Jurkat, Clone E6-1 (cell line): ENCODE measurements around the gene KLHDC1.
A peak's percentile ranks its signal among the peaks of the same experiment; 100 is the strongest.
"Not testable (repeated sequence)": the region's sequence is repeated elsewhere in the genome, so short reads cannot be mapped to it uniquely, and the experiment has no call there.

Experiments used
- DNase-seq: peaks from one replicate; pipeline ENCODE4 v3.0.0-alpha.2; 2011; ENCODE audit warnings: low read depth, low spot score
- H3K4me3 ChIP-seq: 2 replicates; pipeline ENCODE4 v1.5.1; 2011; ENCODE audit warnings: mild to moderate bottlenecking, low read length, control low read depth, moderate library complexity

Gene KLHDC1

DNA sequence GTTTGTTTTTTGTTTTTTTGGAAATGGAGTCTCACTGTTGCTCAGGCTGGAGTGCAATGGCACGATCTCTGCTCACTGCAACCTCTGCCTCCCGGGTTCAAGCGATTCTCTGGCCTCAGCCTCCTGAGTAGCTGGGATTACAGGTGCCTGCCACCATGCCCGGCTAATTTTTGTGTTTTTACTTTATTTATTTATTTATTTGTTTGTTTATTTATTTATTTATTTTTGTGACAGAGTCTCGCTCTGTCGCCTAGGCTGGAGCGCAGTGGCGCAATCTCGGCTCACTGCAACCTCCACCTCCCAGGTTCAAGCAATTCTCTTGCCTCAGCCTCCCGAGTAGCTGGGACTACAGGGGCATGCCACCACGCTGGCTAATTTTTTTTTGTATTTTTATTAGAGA is 18.1 kb downstream of the KLHDC1 start:
- not testable (repeated sequence) for DNase-seq, H3K4me3 ChIP-seq

DNA sequence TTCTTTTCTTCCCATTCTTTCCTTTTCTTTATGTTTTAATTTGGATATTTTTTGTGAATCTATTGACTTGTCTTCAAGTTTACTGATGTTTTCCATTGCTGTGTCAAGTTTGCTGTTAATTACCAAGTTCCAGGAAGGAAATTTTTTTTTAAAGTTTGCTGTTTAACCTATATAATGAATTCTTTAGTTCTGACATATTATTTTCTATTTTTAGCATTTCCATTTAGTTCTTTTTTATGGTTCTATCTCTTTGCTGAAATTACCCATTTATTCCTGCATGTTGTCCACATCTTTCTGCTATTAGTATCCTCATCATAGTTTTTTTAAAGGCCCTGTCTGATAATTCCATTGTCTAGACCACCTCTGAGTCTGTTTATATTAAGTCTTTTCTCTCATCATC is 27.8 kb downstream of the KLHDC1 start:
- no peak for DNase-seq
- no peak overlapping the region for H3K4me3 ChIP-seq

DNA sequence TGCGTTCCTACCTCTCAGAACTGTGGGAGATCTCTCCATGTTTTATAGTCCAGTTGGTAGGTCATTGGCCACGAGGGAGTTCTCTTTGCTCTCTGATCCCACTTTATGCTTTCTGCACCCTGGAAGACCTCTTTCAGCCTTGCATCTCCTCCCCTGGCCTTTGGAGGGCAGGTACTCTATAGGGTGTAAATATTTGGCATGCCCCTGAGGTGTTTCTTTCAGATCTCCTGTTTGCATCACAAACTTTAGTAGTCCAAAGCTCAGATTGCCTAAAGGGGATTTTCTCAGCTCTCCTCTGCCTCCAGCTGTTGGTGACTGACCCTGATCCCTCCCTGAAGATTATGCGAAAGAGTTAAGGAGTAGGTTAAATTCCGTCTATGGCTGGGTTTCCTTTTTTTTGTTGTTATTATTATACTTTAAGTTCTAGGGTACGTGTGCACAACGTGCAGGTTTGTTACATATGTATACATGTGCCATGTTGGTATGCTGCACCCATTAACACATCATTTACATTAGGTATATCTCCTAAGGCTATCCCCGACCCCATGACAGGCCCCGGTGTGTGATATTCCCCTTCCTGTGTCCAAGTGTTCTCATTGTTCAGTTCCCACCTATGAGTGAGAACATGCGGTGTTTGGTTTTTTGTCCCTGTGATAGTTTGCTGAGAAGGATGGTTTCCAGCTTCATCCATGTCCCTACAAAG is 29.0 kb downstream of the KLHDC1 start:
- DNase-seq, H3K4me3 ChIP-seq: not testable (repeated sequence)

DNA sequence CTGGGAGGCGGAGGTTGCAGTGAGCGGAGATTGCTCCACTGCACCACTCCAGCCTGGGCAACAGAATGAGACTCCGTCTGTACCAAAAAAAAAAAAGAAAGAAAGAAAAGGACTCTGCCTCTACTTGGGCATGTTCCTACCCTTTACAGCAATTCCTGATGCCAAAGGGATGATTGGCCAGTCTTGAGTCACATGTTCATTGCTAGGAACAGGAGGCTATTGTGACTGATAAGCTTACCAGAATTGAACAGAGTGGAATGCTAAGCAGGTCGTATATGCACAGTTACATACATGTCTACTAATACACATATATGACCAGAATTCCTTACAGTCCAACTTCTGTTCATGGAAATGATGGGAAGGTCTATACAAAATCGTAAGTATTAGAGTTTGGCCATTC is 34.3 kb downstream of the KLHDC1 start:
- DNase-seq = no peak
- no peak overlapping the region for H3K4me3 ChIP-seq

DNA sequence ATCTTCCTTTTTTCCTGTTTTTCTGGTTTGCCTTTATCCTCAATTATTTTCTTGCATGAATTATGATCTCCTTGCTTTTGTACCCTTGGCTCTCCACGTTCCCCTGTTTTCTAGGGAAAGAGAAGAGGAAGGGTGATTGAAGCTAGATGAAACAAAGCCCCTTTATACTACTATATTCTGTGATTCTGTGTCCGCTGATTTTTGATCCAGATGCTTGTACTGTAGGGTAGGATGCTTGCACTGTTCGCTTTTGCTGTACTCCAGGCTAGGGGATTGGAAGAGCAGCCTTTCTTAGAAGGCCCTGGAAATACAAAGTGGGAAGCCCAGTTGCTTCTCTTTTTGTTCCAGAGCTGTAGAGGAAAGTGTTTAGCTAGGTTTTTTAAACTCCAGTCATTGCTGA is 40.0 kb downstream of the KLHDC1 start:
- no peak for DNase-seq
- no peak overlapping the region for H3K4me3 ChIP-seq

DNA sequence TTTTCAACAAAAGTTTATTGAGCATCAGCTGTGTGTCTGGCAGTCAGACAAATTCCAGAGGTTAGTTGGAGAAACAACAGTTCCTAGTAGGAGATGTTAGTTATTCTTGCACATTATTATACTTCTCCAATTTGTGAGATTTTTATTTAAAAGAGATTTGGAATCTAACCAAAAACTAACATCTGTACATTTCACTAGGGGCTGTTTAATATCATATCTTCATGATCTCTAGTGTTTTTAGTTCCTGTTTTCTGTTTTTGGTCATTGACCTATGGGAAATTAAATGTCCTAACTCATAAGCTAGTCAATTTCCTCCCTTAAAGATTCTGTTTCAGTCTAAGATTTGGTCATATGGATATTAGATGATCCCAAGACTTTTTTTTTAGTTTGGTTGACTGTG is 40.9 kb downstream of the KLHDC1 start:
- no peak overlapping the region for H3K4me3 ChIP-seq
- DNase-seq = no peak

DNA sequence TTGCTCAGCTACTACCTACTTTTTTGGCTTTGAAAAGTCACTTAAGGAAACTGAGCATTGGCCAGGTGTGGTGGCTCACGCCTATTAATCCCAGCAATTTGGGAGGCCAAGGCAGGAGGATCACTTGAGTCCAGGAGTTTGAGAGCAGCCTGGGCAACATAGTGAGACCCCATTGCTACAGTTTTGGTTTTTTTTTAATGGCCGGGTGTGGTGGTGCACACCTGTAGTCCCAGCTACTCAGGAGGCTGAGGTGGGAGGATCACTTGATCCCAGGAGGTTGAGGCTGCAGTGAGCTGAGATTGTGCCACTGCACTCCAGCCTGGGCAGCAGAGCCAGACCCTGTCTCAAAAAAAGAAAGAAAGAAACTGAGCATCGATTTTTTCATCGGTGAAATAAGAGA is 42.7 kb downstream of the KLHDC1 start:
- DNase-seq = not testable (repeated sequence)

DNA sequence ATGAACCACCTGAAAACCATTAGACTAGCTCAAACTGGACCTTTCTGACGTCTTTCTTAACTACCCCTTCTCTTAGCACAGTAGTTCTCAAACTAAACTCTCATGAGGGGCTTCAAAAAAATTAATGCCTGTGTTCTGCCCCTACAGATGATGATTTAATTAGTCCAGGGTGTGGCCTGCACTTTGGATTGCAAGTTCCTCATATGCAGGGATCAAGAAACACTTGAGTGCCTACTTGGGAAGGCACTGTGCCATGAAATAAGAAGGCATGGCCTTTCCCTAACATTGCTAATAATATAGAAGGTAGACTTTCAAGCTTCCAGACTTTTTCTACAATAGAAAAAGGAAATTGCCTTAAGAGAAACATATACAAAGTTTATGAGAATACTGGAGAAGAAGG is 52.3 kb downstream of the KLHDC1 start:
- DNase-seq = no peak
- H3K4me3 ChIP-seq = no peak overlapping the region

More for the DNA sequence above, 42.7 kb downstream of the KLHDC1 start:
- not testable (repeated sequence) for H3K4me3 ChIP-seq

DNA sequence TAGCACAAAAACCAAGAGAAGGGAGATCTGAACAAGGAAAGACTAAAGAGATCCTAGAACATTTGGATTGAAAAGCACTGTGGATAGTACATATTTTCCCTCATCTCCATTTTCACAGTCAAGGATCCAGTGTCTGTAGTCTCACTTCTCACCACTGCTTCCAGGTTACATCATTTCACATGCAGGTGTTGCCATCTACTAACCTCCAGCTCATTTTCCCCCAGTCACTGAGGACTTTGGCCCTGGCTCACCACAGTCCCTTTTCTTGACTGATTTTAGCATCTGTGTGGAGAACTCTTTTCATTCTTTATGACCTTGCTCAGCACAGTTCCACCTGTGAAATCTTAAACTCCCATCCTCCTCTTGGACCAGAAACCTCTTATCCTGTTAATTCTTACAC is 53.6 kb downstream of the KLHDC1 start:
- not testable (repeated sequence) for H3K4me3 ChIP-seq, DNase-seq

DNA sequence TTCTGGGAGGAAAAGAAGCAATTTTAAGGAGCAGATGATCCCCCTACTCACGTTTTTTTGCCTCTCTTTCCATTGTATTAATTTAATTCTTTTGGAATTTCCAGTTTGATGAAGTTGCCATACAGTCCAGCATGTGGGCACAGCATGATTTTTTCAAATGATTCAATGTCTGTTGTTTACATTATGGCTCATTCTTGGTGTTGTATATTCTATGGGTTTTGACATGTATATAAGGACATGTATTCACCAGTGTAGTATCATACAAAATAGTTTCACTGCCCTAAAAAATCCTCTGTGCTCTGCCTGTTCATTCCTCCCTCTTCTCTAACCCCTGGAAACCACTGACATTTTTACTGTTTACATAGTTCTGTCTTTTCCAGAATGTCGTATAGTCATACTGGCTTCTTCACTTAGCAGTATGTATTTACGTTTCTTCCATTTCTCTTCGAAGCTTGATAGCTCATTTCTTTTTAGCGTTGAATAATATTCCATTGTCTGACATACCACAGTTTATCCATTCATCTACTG is 61.7 kb downstream of the KLHDC1 start:
- H3K4me3 ChIP-seq = no peak overlapping the region
- DNase-seq = no peak

DNA sequence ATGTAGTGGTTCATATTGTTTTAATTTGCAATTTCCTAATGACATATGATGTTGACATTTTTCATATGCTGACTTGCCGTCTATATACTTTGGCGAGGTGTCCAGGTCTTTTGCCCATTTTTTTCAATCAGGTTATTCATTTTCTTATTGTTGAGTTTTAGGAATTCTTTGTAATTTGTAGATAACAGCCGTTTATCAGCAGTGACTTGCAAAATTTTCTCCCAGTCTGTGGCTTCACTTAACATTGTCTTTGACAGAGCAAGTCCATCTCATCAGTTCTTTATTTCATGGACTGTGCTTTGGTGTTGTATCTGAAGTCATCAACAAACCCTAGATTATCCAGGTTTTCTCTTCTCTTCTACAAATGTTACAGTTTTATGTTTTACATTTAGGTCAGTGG is 62.5 kb downstream of the KLHDC1 start:
- H3K4me3 ChIP-seq = no peak overlapping the region

DNA sequence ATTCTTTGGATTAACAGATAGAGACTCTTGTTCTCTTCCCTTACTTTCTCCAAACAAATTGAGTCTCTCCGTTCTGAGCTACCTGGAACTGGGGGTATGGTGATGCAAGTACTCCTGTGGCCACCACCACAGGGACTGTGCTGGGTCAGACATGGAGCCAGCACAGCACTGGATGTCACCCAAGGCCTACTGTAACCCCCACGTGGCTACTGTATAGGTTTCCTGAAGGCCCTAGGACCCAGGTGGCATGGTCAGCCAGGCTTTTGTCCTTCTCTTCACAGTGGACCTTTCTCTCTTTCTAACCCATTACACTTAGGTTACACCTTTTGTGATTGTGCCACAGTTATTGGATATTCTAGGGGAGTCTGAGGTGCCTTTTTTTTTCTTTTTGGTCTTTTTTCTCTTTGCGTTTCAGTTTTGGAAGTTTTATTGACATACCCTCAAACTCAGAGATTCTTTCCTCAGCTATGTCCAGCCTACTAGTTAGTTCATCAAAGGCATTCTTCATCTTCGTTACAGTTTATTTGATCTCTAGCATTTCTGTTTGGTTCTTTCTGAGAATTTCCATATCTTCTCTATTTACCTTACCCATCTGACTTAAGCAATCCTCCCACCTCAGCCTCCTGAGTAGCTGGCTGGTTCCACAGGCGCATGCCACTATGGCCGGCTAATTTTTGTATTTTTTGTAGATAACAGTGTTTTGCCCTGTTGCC is 69.1 kb downstream of the KLHDC1 start:
- no peak overlapping the region for H3K4me3 ChIP-seq
- DNase-seq = no peak

More for the DNA sequence above, 62.5 kb downstream of the KLHDC1 start:
- no peak for DNase-seq

DNA sequence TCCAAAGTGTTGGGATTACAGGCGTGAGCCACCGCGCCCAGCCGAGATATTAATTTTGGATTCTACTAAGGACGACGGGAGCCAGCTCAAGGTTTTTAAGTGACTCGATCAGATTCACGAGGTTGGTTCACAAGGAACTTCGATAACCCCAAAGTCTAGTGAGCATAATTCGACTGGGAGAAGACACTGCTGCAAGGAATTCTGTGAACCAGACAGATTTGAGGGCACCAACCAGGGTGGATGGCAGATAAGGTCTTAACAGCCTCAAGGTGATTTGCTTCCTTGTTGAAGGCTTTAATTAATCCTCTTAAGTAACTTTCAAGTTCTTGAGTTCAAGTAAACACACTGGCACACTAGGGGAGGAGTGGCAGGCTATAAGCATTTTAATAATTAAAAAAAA is 73.9 kb downstream of the KLHDC1 start:
- H3K4me3 ChIP-seq = peak overlapping the region; percentile 94
- DNase-seq = no peak

DNA sequence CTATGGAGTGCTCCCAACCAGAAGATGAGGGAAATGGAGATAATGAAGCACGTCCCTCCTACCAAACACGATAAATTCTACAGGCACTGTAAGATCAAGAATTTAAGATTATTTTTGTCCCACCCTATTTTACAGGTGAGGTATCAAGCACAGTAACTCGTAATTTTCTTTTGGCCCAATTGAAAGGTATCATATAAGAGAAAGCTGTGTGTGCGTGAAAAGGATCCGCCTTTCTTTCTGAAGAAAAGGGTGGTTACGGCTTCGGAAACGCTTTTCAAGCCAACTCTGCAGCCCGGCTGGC is 74.3 kb downstream of the KLHDC1 start:
- peak overlapping the region; percentile 94 for H3K4me3 ChIP-seq
- DNase-seq = no peak

DNA sequence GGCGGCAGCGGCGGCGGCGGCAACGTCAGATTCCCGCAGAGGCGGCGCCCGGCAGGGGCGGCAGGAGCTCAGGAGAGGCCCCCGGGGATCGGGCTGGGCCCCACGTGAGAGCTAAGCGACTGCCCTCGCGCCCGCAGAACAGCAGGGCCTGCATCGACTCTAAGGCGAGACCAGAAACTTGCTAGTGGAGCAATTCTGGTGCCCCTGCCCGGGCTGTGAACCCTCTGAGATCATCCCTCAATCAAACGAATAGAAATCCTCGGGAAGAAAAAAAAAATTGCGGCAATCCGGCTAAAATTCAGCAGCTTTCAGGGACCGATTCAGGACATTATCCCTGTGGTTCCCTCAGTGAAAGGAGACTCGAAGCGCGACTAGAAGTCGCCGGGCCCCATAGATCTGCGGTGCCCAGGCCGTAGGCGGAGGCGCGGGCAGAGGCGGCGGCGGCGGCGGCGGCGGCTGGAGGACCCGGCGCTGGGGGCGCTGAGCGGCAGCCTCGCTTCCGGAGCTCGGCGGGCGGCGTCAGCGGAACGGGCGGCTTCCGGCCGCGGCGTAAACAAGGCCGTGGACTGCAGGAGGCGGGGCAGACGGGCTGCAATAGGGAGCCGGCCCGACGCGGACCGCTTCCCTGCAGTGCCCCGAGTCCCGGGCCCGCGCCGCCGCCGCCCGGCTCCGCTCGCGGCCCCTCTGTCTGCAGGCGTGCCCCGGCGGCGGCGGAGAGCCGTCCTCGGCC is 74.8 kb downstream of the KLHDC1 start, which contains the start of gene KLHDC2:
Gene KLHDC2, plus strand, starts transcription at position 583 of the 730 bp plus-strand sequence. CDS start 316 bp downstream, outside the sequence.
- peak; percentile 76 for DNase-seq

DNA sequence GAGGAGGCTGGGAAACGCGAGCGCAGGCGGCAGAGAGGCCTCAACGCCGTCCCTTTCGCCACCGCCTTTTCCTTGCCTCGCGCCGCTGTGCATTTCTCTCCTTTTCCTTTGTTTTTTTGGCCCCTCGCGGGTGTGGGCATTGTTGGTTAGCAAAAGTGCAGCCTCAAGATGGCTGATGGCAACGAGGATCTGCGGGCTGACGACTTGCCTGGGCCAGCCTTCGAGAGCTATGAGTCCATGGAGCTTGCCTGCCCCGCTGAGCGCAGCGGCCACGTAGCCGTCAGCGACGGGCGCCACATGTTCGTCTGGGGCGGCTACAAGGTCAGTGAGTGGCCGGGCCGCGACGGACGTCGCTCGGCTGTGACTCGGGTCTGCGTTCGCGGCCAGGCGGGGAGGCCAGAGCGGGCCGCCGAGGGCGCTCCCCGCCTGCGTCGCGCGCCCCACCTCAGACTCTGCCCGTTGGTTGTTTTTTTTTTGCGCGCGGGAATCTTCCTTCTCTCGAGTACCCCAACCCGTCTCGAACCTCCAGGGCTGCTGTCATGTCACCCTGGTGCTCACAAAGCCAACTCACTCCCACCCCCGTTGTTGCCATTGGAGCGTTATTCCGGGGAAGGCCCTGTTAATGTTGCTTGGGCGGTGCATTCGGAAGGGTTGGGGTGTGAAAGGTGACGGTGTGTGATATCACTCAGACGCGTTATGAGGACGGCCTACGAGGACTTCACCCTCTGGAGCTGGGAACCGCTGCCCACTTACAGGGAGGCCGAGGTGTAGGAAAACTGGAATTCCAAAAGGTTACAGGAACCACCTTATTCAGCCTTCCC is 75.6 kb downstream of the KLHDC1 start:
- peak; percentile 41 for DNase-seq
- peak overlapping the region; percentile 94 for H3K4me3 ChIP-seq

More for the DNA sequence above, 74.8 kb downstream of the KLHDC1 start, which contains the start of gene KLHDC2:
- H3K4me3 ChIP-seq = peak within 1 kb of the TSS; percentile 94

DNA sequence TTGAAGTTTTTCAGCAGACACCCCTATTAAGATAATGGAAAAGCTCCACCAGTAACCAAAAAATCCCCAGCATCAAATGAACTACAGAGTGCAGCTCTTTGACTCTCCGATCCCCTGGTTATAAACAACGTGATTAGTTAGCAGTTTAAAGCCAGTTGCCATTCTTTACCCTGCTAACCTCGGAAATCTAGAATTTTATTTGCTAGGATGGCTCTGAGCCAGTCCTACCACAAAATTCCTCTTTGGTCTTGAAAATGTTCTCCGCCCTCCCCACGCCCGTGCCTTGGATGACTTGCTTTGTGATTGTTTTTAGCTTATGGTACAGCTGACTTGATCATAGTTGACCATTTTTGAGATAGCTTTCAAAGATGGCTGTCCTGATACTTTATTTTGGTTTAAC is 76.3 kb downstream of the KLHDC1 start:
- no peak for DNase-seq
- peak overlapping the region; percentile 94 for H3K4me3 ChIP-seq

DNA sequence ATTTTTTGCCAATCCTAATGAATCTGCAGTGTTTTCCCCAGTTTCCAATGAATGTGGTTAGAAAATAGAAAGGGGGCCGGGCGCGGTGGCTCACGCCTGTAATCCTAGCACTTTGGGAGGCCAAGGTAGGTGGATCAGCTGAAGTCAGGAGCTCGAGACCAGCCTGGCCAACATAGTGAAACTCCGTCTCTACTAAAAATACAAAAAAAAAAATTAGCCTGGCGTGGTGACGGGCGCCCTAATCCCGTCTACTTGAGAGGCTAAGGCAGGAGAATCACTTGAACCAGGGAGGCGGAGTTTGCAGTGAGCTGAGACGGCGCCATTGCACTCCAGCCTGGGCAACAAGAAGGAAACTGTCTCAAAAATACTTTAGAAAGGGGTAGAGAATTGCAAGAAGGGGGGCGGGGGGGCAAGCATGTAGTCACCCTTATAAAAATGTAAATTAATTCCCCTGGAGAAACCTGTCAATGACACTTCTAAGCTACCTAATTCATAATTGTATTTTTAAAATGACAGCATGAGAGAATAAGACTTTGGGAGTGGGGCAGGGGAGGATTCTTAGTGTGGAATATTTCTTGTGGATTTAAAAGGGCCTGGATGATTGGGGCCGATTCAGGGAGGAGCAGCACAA is 76.8 kb downstream of the KLHDC1 start:
- H3K4me3 ChIP-seq = no peak overlapping the region
- DNase-seq = no peak
